Neural progenitor cell (in vitro differentiated cells): ENCODE measurements around the gene PER3.

Experiments
- EZH2phosphoT487 ChIP-seq: fragments of 200-600 bp; sonication (generic); IDR thresholded peaks from 2 replicates; pipeline ENCODE4 v1.6.1; 2017; ENCODE audit warnings: antibody characterized with exemption
- TF ChIP-seq, protein P1 (sequence below): fragments of 200-600 bp; sonication (generic); IDR thresholded peaks from 2 replicates; pipeline ENCODE4 v1.5.1; 2017; ENCODE audit warnings: antibody characterized with exemption, mild to moderate bottlenecking

DNA sequence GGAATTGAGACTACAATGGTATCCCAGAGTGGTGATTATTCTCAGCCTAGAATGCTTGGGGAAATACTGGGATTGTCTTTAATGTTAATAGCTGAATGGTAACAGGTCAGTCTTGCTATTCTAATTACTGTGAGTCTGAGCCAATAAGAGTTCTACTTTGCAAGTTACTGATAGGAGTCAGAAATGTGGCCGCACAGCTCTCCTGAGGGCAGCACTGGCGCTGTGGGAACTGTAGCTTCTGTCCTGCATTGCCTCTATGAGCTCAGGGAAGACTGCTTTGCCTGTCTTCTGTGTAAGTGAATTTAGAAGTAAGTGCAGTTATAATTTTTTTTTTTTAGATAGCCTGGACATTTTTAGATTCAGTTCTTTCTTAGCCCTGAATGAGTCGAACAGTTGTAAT, 23.0 kb upstream of the PER3 start:
- TF ChIP-seq, protein P1, sequence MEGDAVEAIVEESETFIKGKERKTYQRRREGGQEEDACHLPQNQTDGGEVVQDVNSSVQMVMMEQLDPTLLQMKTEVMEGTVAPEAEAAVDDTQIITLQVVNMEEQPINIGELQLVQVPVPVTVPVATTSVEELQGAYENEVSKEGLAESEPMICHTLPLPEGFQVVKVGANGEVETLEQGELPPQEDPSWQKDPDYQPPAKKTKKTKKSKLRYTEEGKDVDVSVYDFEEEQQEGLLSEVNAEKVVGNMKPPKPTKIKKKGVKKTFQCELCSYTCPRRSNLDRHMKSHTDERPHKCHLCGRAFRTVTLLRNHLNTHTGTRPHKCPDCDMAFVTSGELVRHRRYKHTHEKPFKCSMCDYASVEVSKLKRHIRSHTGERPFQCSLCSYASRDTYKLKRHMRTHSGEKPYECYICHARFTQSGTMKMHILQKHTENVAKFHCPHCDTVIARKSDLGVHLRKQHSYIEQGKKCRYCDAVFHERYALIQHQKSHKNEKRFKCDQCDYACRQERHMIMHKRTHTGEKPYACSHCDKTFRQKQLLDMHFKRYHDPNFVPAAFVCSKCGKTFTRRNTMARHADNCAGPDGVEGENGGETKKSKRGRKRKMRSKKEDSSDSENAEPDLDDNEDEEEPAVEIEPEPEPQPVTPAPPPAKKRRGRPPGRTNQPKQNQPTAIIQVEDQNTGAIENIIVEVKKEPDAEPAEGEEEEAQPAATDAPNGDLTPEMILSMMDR = no peak
- no peak for TF ChIP-seq EZH2phosphoT487
